GM21723 (cell line): ENCODE measurements around the gene SNAI3.

Experiments used
- ATAC-seq: cut with Tn5 transposase; IDR thresholded peaks from one replicate; pipeline ENCODE4 v1.9.1; 2021; ENCODE audit warnings: mild to moderate bottlenecking, moderate library complexity; ENCODE audit not compliant: unreplicated experiment

The SNAI3 gene

DNA sequence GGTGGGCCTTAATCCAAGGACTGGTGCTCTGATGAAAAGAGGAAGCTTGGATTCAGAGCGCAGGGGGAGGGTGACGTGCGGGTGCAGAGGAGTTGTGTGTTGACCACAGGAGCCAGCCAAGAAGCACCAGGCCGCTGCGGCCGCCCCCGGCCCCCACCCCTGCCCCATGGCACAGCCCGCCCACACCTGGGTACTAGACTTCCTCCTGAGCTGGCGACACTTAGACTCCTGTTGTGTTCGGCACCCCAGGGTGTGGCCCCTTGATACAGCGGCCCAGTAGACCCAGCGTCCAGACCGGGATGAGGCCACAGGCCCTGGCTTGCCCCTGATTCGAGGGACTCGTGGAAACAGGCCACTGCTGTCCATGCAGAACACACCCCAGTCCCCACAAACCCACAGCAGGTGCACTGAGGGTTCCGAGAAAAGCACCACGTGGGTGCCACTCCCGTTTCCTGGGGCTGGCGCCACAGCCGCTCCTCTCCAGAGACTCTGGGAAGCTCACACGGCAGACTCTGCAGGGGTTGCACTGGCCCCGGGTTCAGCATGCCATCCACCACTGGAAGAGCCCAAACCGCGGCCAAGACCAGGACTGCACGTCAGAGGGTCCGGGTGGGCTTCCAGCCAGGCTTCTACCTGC lies 5.7 kb upstream of the SNAI3 start:
- no peak for ATAC-seq

DNA sequence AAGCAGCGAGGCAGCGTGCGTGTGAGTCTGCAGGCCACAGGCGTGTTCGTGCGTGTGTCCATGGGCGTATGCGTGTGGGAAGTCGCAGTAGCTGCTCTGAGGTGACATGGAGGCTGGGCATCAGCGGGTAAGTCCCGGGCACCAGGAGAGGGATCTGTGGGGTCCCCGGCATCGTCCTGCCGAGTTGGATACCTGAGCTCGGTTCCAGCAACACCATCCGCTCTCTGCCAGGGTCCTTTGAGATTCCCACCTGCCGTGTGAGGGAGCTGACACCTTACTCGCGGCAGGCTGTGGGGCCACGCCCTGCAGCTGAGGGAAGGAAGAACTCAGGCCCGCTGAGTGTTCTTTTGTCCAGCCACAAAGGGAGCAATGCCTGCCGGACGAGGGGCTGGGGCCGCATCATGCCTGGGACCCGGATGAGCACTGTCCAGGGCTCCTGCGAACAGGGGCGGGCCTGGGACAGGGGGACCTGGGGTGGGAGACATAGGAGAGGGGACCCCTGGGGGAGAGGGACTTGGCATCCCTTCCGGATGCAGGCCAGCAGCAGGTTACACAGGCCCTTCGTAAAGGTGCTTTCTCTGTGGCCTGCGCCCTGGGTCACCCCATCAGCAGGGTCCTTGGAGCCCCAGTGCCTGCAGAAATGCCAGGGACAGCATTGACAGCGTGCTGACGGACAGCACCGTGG lies 5.0 kb upstream of the SNAI3 start:
- ATAC-seq: no peak

- no peak for ATAC-seq
Observed at GRCh38 chr16:88690341-88691128, 4.2 kb upstream of the SNAI3 start.

DNA sequence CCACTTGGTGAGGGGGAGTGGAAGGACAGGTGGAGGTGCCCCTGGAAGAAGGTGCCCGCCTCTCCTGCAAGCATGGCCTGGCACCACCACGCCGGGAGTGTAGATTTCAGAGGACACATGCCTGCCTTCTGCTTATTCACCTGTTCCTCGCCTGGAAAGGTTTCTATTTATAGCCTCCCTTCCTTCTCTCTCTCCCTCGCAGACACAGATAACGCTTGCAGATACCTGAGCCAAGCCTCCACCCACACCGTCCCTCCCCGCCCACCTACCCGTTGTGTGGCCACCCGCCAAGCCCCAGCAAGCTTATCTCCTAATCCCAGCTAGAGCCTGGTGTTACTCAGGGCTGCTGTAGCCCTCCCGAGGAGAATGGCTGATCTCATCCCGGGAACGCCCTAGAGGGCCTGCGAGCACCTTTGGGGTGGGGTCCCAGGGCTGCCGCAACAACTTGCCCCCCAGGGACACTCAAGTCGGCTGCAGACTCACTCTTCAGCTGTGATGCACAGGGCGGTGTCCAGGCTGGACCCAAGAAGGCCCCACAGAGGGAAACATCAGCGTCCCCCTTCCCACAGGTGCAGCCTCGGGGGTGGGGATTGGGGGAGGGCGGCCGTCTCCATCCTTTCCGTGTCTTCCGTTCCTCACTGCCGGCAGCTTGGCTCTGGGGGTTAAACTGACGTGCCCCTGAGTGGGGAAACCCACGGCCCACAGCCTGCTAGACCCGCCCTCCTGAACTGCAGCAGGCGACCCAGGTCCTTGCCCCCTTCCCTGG lies 1.9 kb upstream of the SNAI3 start:
- no peak for ATAC-seq

DNA sequence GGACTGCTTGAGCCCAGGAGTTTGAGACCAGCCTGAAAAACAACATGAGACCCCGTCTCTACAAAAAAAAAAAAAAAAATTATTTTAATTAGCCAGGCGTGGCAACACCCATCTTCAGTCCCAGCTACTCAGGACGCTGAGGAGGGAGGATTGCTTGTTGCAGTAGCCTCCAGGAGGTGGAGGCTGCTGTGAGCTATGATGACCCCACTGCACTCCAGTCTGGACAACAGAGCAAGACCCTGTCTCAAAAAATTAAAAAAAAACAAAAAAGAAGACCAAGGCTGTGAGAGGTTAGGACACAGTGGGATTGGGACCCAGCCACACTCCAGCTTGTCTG lies 1.3 kb upstream of the SNAI3 start:
- ATAC-seq: no peak

DNA sequence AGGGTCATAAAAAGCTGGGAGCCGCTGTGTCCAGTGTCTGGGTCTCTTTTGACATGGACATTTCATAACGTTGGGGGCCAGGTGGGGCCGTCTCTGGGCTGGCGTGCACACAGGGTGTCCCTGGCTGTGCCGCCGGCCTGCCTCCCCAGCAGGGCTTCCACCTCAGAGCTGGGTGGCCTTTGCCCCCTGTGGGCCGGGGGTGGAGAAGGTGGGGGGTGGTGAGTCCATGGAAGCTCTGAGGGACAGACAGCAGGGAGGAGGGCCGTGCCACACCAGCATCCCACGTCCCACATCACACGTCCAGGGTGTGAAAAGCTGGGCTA lies 908 bp upstream of the SNAI3 start:
- no peak for ATAC-seq

DNA sequence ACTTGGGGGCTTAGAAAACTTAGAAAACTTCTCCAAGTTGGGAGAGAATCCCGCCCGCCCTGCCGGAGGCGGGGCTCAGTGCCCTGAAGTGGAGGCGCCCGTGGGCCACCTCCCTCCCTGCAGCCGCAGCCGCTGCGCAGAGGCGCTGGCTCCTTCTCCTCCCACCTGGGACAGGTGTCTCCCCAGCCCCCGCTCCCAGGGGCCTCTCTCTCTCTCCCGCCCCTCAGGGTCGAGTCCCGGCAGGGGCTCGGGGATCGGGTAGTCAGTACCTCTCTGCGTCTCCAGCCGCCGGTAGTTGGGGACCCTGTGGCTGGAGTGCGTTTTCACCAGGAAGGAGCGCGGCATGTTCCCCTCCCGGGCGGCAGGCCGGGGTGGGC lies 257 bp downstream of the SNAI3 start:
- ATAC-seq: peak; percentile 17

- ATAC-seq: no peak
Observed at GRCh38 chr16:88685156-88686061, 898 bp downstream of the SNAI3 start.

DNA sequence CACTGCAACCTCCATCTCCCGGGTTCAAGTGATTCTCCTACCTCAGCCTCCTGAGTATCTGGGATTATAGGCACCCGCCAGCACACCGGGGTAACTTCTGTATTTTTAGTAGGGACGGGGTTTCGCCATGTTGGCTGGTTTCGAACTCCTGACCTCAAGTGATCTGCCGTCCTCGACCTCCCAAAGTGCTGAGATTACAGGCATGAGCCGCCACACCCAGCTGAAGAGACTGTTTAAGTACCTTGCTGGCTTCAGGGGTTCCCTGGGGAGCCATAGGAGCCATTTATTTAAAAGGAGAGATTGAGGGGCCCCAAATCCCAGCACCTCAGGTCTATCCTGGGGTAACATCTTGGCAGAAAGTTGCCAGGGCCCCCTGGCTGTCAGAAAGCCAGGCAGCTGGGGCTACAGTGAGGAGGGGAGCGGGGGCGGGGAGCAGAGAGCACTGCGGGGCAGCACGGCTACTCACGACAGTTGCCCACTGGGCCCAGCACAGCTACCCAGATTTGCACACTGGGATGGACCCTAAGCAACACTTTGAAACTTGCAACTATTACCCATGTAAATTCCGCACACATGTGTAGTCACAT lies 1.6 kb downstream of the SNAI3 start:
- ATAC-seq: no peak

DNA sequence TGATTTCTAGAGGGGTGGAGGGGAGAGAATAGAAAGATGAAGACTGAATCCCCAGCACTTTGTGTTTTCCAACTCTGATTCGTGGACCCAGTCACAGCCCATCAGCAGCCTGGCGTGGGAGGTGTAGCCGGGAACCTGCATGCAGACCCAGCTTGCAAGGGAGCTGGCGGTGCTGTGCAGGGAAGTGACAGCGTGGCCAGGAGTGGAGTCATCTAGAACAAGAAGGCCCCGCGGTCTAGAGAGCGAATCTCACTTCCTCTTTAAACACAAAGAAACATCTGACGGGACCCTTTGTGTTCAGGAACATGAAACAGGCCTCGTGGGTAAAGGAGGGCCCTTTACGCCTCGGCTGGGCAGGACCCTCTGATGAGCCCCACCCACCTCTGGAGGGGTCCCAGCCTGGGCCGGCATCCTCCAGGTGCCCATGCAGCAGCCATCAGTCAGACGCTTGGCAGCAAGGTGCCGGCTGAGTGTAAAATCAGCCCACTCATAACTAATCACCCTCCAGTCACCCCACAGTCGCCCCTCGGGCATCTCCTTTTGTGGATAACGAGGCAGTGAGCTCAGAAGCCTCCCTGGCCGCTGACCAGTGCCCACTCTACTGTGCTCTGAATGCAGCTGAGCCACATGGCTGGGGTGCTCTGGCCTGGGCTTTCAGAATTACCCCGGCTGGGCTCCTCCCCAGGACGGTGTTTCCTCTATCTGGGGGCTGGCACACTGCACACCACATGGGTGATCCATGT lies 4.4 kb downstream of the SNAI3 start:
- ATAC-seq: peak; percentile 72

DNA sequence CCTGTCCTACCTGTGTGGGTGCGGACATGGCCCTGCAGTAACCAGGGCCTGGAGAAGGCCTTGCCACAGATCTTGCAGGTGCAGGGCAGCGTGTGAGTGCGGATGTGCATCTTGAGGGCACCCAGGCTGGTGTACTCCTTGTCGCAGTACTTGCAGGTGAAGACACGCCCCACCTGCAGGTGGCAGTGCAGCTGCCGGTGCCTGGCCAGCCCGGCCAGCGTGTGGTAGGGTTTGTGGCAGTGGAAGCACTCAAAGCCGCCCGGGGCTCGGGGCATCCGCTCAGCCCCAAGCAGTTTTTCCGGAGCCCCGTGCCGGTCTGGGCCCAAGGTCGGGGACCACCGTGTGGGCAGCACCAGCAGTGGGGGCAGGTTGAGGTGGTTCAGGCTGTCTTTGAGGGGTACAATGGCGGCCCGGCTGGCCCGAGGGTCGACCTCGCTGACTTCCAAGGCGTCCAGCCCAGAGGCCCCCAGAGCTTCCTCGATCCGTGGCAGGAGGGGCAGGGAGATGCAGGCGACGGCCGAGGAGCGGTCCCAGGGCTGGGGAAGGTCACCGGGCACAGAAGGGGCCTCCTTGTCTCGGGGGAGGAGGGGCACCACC lies 5.1 kb downstream of the SNAI3 start:
- ATAC-seq: no peak

DNA sequence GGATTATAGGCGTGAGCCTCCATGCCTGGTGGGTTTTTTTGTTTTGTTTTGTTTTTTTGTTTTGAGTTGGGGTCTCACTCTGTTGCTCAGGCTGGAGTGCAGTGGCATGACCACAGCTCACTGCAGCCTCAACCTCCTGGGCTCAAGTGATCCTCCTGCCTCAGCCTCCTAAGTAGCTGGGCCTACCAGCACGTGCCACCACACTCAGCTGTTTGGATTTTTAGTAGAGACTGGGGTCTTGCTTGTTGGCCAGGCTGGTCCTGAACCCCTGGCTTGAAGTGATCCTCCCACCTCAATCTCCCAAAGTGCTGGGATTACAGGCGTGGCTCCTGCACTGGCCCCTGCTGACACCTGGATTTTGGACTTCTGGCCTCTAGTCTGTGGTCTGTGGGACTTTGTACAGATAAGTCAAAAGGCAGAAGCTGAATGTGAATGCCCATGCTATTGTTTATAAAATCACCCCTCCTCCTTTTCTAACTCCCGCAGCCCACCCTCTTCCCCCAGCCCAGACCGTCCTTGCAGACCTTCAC lies 5.7 kb downstream of the SNAI3 start:
- ATAC-seq: no peak

DNA sequence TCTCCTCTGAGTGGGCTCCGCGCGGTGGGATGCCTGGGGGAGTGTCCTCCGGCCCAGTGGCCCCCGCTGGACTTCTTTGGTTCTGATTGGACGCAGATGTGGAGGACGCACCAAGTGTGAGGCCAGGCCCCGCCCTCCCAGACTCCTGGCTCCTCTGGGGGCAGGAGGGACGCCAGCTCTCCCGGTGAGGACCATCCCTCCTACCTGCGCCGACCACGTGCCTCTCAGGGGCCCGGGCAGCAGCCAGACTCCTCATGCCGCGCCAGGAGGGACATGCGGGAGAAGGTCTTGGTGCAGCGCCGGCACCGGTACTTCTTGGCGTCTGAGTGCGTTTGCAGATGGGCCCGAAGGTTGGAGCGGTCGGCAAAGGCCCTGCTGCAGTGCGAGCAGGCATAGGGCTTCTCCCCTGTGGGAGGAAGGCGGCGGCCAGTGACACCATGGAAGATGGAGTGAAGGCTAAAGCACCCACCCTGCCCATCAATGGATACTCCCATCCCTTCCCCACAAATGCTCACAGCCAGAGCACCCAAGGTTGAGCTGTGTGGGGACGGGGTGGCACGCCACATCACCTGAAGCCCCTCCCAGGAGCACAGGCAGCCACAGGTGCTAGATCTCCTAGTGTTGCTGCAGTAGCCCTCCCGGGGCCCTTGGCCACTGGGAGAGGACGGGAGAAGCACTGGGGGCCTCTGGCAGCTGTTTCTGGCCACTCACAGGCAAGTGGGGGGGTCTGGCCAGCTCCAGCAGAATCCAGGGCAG lies 7.9 kb downstream of the SNAI3 start:
- ATAC-seq: no peak

- no peak for ATAC-seq
Observed at GRCh38 chr16:88677721-88678120, 8.6 kb downstream of the SNAI3 start.

GRCh38 chr16:88676502-88677242 lies 9.6 kb downstream of the SNAI3 start:
- no peak for ATAC-seq

DNA sequence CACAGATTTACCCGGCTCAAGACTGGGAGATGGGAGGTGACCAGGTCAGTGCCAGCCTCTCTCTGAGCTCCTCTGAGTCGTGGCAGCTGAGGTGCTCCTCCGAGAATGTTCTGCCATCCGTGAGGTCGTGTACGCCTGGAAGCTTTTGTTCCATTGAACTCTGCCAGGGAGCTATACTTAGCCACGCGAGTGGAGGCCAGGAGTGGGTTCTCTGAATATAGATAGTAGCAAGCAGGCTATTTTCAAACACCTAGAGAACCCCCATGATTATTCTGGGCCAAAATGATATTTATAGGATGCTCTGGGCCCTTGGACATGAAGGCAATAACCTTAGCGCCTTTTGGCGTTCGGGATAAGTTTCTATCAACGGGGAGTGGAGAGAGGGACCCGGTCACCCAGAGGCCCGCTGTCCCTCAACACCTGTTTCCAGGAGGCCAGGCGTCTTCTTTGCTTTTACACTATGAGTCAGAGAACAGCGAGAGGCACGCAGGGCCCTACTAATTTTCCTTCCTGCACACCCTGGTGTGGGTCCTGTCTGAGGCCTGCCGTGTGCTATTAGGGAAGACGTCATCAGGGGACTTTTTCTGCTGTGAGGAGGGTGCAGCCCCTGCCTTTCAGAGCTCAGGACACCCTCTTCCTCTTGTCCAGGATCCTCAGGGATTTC lies 12.5 kb downstream of the SNAI3 start:
- peak; percentile 56 for ATAC-seq

DNA sequence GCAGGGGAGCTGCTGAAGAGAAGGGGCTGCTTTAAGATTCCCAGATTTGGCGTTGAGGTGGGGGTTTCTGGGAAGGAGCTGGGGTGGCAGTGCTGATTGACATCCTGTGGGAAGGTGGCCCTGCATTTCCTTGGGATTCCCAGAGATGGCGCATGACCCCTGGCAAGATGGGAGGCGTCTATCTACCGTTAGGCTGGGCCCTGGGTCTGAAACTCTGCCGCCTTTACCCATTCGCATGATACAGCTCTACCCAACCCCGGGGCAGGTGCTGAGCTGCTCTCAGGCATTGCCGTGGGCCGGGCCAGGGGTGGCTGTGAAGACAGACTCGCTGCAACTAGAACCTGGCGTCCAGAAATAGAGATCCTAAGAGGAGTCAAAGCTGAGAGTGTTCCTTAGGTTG lies 13.5 kb downstream of the SNAI3 start:
- no peak for ATAC-seq
